Measurements from ENCODE around the gene HCFC1. TPM values are rescaled to one million over a fixed set of nuclear protein-coding genes. Genes with fewer than 3 reads are reported as not detected.

The HCFC1 gene
- total RNA-seq, 6 experiments from 2014 or later, result 52.1 to 62.1 (median 59.0) TPM

DNA sequence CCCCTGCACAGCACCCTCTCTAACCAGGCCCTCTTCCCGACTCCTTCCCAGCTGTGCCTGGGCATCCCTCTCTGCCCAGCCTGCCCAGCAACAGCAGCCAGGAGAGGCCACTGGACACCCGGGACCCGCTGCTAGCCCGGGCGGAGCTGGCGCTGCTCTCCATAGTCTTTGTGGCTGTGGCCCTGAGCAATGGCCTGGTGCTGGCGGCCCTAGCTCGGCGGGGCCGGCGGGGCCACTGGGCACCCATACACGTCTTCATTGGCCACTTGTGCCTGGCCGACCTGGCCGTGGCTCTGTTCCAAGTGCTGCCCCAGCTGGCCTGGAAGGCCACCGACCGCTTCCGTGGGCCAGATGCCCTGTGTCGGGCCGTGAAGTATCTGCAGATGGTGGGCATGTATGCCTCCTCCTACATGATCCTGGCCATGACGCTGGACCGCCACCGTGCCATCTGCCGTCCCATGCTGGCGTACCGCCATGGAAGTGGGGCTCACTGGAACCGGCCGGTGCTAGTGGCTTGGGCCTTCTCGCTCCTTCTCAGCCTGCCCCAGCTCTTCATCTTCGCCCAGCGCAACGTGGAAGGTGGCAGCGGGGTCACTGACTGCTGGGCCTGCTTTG is 66.0 kb downstream of the HCFC1 start:
- no peak for DNase-seq
- H3K4me1 Mint-ChIP-seq (ENCODE audit: low read depth), result peaks cover 16% of the 10 kb centered on the region
- TF ChIP-seq, protein P1, sequence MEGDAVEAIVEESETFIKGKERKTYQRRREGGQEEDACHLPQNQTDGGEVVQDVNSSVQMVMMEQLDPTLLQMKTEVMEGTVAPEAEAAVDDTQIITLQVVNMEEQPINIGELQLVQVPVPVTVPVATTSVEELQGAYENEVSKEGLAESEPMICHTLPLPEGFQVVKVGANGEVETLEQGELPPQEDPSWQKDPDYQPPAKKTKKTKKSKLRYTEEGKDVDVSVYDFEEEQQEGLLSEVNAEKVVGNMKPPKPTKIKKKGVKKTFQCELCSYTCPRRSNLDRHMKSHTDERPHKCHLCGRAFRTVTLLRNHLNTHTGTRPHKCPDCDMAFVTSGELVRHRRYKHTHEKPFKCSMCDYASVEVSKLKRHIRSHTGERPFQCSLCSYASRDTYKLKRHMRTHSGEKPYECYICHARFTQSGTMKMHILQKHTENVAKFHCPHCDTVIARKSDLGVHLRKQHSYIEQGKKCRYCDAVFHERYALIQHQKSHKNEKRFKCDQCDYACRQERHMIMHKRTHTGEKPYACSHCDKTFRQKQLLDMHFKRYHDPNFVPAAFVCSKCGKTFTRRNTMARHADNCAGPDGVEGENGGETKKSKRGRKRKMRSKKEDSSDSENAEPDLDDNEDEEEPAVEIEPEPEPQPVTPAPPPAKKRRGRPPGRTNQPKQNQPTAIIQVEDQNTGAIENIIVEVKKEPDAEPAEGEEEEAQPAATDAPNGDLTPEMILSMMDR (IDR thresholded peaks at IDR 0.05), result no peak
- no peaks in the 10 kb centered on the region for H3K36me3 Mint-ChIP-seq (ENCODE audit: low read depth)
- H3K4me3 Mint-ChIP-seq, result no peak overlapping the region
- H3K9me3 Mint-ChIP-seq, result no peaks in the 10 kb centered on the region
- H3K27me3 Mint-ChIP-seq (ENCODE audit: insufficient read depth), result peaks cover 1% of the 10 kb centered on the region
- no peak overlapping the region for H3K27ac Mint-ChIP-seq

DNA sequence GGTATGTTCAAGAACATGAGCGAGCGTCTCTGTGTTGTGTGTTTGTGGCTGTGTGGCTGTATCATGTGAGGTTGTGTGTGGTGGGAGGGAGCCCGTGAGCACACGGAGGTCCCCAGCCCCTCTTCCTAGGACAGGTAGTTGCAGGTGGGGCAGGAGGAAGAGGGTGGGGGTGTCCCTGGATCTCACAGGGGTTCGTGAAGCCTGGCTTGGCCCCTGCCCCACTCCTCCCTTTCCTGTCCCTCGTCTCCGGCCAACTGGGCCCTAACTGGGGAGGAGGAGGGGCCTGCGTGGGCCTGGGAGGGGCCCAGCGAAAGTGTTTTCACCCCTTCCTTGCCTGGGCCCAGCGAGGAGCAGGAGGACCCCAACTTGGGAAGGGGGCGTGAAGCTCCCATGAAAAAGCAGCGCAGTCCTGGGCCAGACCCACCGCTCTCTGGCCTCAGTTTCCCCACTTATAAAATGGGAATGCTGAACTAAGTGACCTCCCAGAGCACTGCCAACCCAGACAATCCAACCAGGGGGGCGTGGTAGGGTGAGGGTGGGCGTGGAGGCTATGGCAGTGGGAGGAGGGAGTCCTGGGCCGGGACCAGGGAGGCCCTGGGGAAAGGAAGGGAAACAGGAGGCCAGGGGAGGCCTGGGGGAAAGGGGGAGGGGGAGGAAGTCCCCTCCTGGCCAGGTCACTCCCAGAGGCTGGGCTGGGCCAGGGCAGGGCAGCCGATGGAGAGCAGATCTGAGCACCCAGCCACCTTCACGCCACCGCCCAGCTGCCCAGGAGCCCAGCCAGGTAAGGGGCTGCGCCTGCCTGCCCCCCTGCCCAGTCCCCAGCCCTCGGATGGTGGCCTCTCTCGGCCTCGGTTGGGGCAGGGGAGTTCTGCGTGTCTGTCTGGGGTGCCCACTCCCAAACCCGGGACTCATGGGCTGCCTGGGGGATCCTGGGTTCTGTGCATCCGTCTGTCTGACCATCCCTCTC is 67.3 kb downstream of the HCFC1 start, which contains the start of gene AVPR2:
Gene AVPR2 (plus strand): TSS at position 683 of the 967 bp plus-strand sequence. CDS start 473 bp downstream, outside the sequence.
- H3K27me3 Mint-ChIP-seq (ENCODE audit: insufficient read depth), result peaks cover 1% of the 10 kb centered on the region
- no peak for DNase-seq
- no peaks in the 10 kb centered on the region for H3K9me3 Mint-ChIP-seq
- TF ChIP-seq, protein P1 (IDR thresholded peaks at IDR 0.05), result no peak
- H3K36me3 Mint-ChIP-seq (ENCODE audit: low read depth), result no peaks in the 10 kb centered on the region
- peaks cover 17% of the 10 kb centered on the region for H3K4me1 Mint-ChIP-seq (ENCODE audit: low read depth)
- H3K27ac Mint-ChIP-seq, result no peak within 1 kb of the TSS
- H3K4me3 Mint-ChIP-seq, result no peak within 1 kb of the TSS

DNA sequence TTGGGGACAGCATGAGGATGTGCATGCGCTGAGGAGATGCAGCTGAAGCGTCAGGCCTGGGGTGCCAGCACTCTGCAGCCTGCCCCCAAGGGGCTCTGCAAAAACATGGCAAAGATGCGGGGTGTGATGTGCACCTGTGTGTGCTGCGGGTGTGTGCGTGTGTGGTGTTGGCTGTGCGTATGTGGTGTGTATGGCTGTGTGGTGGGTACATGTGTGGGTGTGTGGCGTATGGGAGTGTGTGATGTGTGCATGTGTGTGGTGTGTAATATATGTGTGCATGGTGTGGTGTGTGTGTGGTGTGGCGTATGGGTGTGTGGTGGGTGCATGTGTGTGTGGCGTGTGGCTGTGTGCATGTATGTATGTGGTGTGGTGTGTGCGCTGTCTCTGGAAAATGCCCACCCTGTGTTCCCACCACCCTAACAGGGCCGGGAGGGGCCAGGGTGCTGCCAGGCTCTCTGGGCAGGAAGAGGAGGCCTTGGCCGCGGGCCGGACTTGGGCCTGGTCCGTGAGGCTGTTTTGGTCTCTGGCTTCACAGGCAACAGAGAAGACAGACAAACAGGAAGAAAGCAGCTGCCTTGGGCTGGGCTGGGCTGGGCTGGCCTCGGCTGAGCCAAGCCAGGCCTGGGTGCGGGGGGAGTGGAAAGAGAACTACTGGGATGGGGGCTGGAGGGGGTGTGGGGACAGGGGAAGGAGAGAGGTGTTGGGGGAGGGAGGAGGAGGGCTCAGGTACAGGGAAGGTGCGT is 68.2 kb downstream of the HCFC1 start:
- TF ChIP-seq, protein P1 (IDR thresholded peaks at IDR 0.05), result no peak
- no peak overlapping the region for H3K27ac Mint-ChIP-seq
- peaks cover 6% of the 10 kb centered on the region for H3K27me3 Mint-ChIP-seq (ENCODE audit: insufficient read depth)
- H3K4me1 Mint-ChIP-seq (ENCODE audit: low read depth), result peaks cover 17% of the 10 kb centered on the region
- no peak overlapping the region for H3K4me3 Mint-ChIP-seq
- no peaks in the 10 kb centered on the region for H3K36me3 Mint-ChIP-seq (ENCODE audit: low read depth)
- no peaks in the 10 kb centered on the region for H3K9me3 Mint-ChIP-seq
- no peak for DNase-seq

DNA sequence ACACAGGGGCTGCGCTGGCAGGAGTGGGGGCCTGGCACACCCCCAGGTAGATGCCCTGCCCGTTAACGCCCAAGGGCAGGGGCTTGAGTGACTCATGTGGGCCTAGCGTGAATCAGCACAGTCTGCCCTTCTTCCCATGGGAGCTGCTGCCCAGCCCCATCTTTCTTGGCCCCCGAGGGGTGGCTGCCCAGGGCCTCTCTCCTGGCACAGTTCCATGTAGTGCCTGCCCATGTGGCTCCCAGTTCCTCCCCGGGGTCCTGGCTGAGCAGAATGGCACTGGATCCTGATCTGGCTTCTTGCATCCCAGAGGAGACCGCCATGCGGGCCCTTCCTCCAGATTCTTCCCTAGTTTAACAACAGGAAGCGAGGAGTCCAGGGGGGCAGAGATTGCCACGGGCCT is 69.2 kb downstream of the HCFC1 start:
- no peak for DNase-seq
- no peaks in the 10 kb centered on the region for H3K36me3 Mint-ChIP-seq (ENCODE audit: low read depth)

DNA sequence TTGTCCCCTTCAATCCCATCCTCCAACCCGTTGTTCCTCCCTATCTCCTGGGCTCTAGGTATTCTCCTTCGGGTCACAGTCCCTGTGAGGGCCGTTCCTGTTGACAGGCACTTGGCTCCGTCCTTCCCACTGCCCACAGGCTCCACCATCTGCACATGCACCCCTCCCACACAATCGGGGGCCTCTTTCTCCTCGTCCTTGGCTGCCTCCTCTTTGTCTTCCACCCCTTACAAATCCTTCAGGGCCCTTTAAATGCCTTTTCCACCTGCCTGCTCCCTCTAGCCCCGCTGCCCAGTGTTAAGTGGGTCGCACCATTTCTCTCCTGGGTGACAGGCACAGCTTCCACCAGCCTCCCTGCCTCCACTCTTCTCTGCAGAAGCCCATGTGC is 69.9 kb downstream of the HCFC1 start:
- no peak for DNase-seq
- peaks cover 6% of the 10 kb centered on the region for H3K27me3 Mint-ChIP-seq (ENCODE audit: insufficient read depth)
- TF ChIP-seq, protein P1 (IDR thresholded peaks at IDR 0.05), result no peak
- H3K27ac Mint-ChIP-seq, result peak overlapping the region; percentile 51
- H3K4me3 Mint-ChIP-seq, result peak overlapping the region; percentile 57; the same call in 1 of the 2 replicates
- no peaks in the 10 kb centered on the region for H3K36me3 Mint-ChIP-seq (ENCODE audit: low read depth)
- H3K9me3 Mint-ChIP-seq, result no peaks in the 10 kb centered on the region
- H3K4me1 Mint-ChIP-seq (ENCODE audit: low read depth), result peaks cover 17% of the 10 kb centered on the region

More for the DNA sequence above, 69.2 kb downstream of the HCFC1 start:
- peaks cover 17% of the 10 kb centered on the region for H3K4me1 Mint-ChIP-seq (ENCODE audit: low read depth)
- TF ChIP-seq, protein P1 (IDR thresholded peaks at IDR 0.05), result no peak
- H3K27ac Mint-ChIP-seq, result no peak overlapping the region
- no peak overlapping the region for H3K4me3 Mint-ChIP-seq
- H3K9me3 Mint-ChIP-seq, result no peaks in the 10 kb centered on the region
- peaks cover 6% of the 10 kb centered on the region for H3K27me3 Mint-ChIP-seq (ENCODE audit: insufficient read depth)

All from HFFc6 (cell line).